WTC11 (cell line): ENCODE results near the gene ARIH1.

Experiments used
- NFYB ChIP-seq: sonication (generic); formaldehyde crosslinking; conservative IDR thresholded peaks from 2 replicates; pipeline ENCODE4 v1.8.0; 2022; ENCODE audit warnings: low read depth, missing genetic modification reagents
- TP53 ChIP-seq: sonication (generic); formaldehyde crosslinking; IDR thresholded peaks from 2 replicates; pipeline ENCODE4 v1.8.1; 2023; ENCODE audit warnings: mild to moderate bottlenecking, missing genetic modification reagents
- TF ChIP-seq, protein P1 (sequence below): fragments of 200-600 bp; IDR thresholded peaks from 2 replicates; pipeline ENCODE4 v1.8.0; 2022; ENCODE audit warnings: antibody characterized with exemption
- TF ChIP-seq, protein P2 (sequence below): sonication (generic); formaldehyde crosslinking; IDR thresholded peaks from 2 replicates; pipeline ENCODE4 v1.8.0; 2022; ENCODE audit warnings: mild to moderate bottlenecking, missing genetic modification reagents

DNA sequence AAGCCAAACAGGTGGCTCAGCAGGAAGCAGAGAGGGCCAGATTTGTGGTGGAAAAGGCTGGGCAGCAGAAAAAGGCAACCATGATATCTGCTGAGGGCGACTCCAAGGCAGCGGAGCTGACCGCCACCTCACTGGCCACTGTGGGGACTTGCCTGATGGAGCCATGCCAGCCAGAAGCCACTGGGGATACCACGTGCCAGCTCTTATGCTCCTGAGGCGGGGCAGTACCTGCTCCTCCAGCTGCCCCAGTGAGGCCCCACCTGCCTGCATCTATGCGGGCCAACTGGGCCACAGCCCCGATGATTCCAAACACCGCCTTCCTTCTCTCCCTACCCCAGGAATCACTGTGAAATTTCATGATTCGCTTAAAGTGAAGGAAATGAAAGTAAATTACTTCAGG lies 22.9 kb upstream of the ARIH1 start:
- TF ChIP-seq, protein P1, sequence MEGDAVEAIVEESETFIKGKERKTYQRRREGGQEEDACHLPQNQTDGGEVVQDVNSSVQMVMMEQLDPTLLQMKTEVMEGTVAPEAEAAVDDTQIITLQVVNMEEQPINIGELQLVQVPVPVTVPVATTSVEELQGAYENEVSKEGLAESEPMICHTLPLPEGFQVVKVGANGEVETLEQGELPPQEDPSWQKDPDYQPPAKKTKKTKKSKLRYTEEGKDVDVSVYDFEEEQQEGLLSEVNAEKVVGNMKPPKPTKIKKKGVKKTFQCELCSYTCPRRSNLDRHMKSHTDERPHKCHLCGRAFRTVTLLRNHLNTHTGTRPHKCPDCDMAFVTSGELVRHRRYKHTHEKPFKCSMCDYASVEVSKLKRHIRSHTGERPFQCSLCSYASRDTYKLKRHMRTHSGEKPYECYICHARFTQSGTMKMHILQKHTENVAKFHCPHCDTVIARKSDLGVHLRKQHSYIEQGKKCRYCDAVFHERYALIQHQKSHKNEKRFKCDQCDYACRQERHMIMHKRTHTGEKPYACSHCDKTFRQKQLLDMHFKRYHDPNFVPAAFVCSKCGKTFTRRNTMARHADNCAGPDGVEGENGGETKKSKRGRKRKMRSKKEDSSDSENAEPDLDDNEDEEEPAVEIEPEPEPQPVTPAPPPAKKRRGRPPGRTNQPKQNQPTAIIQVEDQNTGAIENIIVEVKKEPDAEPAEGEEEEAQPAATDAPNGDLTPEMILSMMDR: no peak
- TF ChIP-seq TP53 (no peak), NFYB (CRISPR knock-in tag) (no peak)
- TF ChIP-seq, protein P2, sequence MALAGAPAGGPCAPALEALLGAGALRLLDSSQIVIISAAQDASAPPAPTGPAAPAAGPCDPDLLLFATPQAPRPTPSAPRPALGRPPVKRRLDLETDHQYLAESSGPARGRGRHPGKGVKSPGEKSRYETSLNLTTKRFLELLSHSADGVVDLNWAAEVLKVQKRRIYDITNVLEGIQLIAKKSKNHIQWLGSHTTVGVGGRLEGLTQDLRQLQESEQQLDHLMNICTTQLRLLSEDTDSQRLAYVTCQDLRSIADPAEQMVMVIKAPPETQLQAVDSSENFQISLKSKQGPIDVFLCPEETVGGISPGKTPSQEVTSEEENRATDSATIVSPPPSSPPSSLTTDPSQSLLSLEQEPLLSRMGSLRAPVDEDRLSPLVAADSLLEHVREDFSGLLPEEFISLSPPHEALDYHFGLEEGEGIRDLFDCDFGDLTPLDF (CRISPR knock-in tag): no peak
